Activated naive CD4-positive, alpha-beta T cell treated with anti-CD3 and anti-CD28 coated beads, Interleukin-2, amount 50 U/mL, for 16 hours (primary cell): ENCODE results near the gene CADPS.

ENCODE experiments used
- DNase-seq: peaks from one replicate; pipeline ENCODE4 v3.0.0-alpha.2; 2020

The CADPS gene

DNA sequence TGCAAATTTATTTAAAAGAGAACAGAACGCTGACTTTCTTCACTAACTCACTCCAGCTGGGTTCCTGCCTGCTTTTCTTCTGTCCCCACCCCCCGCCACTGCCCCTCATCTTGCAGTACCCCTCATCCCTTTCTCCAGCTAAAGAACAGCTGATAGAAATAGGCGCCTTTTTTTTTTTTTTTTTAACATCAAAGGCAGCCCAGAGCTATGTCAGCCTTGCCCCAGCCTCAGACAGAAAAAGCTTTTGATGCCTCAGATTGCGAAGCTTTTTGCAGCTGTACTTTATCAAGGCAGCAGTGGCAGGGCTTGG lies 1.8 kb downstream of the CADPS start:
- no peak for DNase-seq

DNA sequence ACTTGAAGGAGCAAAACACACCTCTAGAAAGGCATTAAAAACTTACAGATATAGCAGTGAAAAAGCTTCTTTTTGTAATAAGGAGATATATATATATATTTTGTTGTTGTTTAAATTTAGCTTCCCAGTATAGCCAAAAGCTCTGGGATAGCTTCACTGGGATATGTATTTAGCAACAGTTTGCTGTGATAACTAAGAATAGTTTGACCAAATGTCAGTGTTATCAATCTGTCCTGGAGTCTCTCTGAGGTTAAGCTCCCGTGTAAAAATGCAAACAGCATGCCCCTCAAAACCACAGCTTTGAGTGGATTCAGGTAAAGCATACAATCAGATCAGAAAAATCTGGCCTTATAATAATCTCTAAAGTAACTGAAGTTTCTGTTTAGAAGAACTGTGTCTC lies 2.9 kb downstream of the CADPS start:
- no peak for DNase-seq

DNA sequence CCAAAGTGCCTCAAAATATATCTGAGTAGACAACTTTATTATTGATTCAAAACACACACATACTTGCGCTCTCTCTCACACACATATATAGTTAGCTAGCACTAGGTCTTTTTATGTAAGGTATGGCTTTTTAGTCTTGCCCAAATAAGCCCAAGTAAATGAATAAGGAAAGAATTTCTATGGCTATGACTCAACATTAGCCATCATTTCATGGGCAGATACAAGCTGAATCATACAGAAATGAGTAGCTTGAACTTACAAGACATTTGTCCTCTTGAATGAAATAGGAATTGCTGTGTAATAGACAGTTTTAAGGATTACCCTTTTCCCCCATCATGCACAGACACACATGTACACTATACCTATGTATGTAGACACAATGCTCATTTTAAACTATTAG lies 4.9 kb downstream of the CADPS start:
- DNase-seq, result no peak

DNA sequence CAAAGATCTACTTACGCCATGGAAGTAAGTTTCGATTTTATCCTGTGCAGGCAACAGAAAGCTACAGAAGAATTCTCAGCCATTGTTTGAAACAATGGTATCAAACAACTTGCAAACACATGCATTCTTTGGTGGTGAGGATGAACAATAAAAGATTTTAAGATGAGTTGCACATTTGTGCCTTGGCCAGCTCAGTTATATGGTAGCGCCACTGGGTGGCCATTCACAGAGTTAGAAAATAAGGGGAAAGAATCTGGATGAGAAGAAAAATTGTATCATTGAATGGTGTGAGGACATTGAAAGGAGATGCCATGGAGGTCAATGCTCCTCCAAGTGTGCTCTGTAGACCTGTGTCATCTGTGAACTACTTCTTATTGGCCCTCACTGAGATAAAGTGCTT lies 11.6 kb downstream of the CADPS start:
- DNase-seq, result no peak

DNA sequence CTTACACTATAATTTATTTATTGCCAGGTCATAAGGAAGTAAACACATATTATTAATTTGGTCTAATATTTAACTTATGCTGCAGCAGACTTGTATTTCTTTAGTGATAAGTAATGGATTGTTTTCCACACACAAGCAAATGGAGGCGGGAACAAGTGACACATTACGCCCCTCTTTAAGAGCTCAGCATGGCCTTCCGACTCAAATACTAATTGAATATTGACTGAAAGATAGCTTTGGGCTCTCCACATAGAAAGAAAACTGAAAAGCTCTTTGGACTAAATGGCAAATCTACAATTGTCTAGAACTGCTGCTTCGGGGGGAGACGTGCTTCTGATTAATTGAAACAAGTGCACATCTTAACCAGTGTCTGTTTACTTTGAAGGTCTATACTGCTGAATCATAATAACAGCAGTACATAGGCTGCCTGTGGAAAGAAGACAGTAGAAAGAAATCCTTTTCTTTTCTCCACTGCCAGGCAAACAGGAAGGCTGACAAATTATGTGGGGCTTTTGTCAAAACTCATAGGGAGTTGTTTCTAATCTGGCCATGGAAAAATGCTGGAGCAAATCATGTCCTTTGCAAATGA lies 15.9 kb downstream of the CADPS start:
- DNase-seq, result no peak

DNA sequence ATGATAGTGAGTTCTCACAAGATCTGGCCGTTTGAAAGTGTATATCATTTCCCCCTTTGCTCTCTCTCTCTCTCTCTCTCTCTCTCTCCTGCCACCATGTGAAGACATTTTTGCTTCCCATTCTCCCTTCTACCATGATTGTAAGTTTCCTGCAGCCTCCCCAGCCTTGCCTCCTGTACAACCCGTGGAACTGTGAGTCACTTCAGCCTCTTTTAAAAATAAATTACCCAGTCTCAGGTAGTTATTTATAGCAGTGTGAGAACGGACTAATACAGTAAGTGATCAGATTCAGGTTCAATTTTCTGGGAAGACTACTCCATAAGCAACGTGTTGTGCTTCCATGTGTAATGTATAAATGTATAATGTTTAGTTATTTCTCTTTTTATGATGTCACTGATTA lies 29.2 kb downstream of the CADPS start:
- no peak for DNase-seq

DNA sequence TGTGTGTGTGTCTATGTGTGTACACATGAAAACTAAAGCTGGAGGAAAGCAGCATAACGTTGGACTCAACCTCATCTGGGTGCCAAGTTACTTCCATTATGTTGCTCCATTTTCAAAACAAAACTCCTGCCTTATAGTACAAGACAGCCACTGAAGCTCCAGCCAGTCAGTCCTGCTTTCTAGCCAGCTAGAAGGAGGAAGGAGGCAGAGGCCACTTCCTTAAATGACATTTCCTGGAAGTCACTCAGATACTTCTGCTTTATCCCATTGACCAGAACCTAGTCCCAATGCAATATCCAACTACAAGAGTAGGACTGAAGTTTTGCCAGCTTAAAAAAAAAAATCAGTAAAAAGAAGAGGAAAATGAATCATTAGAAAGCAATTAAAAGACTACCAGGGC lies 31.7 kb downstream of the CADPS start:
- no peak for DNase-seq

DNA sequence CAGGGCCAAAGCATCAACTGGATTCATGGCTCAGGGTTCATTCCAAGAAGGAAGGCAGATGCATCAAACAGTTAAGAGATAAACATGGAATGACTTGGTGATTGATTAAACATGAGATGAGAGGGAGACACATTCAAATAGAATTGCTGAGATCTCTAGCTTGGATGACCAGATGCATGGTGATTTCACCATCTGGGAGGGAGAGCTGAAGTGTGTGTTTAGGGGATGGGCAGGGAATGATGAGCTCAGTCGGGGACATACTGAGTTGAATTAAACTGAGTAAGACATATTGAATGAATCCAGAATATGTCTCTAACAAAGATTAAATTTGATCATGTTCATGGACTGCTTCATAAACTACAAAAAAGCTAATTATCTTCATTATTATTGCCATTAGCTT lies 35.5 kb downstream of the CADPS start:
- no peak for DNase-seq

DNA sequence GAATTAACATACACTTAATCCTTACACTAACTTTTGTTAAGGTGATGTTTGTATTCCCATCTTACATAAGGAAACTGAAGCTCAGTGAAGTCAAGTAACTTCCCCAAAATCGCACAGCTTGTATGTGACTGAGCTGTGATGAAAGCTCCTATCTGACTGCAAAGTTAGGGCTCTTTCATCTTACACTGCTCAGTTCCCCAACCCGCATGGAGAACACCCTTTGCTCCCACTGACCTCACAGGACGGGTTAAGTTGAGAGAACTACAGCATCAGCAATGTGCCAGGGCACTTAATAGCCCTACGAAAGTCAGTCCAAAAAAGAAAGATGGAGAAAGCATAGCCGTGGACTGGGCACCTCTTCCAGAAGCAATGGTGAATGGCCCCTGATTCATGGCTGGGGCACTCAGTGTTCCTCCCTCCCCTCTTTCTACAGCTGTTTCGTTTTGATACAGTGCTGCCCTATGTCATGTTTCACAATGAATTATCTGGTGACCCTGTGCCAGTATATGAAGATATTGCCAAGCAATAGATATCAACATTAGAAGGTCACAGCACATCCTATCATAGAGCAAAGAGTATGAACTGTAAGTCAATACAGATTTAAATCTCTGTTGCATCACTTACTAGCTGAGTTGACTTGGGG lies 38.0 kb downstream of the CADPS start:
- no peak for DNase-seq

DNA sequence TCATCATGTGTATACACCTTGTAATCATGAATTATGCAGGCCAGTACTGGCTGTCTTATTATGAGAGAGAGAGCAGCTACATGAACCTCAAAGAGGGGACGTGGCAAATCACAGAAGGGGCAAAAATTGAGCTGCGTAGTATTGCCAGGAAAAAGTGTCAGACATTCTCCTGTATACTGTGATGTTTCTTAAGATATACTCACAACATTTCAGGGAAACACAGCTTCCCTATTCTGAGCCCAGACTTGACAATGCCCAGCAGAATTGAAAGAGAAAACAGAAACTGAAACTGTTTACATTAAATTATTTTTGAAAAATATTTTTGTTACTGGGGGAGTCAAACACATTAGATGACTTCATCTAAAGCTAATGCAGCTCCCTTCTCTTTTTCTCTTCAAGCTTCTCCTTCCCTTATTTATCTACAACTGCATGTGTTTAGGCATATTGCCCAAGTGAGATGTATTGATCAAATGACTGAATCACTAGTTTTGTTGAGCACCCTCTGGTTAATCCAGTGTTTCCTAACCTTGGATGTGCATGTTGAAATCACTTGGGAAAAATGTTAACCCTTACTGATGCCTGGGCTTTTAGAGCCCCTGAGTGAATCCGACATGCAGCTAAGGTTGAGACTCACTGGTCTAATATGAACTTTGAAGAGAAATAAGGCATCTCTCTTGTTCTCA lies 39.5 kb downstream of the CADPS start:
- no peak for DNase-seq

DNA sequence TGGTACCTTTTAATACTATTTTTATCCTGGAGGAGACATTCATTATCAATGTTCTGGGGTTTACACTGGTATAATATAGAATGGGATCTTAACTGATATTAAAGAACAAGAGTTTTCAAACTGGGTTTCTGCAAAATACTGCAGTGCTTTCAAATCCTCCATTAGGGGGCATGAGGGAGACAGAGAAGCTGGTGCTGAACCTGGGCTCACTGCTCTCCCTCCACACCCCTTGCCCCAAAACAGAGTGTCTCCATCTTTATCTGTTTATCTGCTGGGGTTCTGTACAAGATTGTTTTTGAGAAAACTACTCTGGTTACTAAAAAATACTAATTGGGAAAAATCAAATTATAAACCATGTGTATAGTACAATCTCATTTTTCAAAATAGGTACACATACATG lies 41.7 kb downstream of the CADPS start:
- no peak for DNase-seq

DNA sequence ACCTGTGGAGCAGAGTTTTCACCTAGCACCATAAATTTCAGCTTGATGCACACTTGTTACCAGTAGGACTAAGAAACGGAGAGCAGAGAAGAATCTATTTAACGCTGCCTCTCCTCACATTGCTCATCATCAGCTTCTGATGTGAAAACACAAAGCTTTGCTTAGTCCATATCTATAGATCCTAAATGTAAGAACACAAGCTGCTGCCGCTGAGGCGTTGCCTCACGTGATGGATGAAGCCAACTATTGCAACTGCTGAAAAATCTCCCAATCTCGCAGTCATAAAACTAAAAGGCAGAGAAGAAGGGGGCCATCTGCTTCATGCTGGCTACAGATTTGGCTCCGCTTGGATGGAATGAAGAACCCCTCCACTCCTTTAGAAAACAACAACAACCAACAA lies 42.7 kb downstream of the CADPS start:
- no peak for DNase-seq

DNA sequence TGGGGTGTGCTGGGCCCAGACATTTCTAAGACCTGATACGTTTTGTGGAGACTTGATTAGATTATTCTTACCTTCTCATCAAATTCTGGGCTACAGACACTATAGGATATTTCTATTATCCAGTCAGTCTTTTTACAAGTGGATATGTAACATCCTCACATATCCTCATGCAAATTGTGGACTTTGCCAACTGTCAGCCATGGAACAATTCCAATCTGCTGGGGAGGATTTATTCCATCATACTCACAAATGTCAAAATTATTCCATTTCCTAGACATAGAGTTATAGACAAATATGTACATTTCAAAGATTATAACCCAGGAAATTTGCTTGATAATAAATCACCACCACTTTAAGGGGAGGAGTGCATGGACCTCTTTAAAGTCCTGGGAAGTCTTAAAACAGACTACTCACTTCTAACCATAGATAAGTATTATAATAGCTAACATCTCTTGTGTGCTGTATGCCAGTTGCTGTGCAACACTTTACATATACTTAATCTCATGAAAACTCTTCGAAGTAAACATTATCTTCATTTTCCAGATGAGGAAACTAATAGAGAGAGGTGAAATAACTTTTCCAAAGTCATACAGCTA lies 44.4 kb downstream of the CADPS start:
- DNase-seq, result no peak

DNA sequence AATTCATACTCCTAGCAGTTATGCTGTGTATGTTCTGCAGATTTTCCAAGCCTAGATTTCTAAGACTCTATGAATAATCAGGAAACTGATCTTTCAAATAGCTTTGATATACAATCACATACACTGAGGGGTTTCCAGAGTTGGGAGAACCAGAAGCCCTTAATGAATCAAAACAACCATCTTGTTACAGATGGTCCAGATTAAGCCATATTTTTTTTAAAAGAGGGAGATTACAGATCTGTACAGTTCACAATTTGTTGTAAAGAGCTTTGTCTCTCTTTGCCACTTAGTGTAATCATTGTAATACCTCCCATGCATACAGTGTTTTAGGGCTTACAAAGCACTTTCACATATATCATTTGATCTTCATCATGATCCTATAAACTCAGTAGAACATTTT lies 47.7 kb downstream of the CADPS start:
- DNase-seq, result no peak

DNA sequence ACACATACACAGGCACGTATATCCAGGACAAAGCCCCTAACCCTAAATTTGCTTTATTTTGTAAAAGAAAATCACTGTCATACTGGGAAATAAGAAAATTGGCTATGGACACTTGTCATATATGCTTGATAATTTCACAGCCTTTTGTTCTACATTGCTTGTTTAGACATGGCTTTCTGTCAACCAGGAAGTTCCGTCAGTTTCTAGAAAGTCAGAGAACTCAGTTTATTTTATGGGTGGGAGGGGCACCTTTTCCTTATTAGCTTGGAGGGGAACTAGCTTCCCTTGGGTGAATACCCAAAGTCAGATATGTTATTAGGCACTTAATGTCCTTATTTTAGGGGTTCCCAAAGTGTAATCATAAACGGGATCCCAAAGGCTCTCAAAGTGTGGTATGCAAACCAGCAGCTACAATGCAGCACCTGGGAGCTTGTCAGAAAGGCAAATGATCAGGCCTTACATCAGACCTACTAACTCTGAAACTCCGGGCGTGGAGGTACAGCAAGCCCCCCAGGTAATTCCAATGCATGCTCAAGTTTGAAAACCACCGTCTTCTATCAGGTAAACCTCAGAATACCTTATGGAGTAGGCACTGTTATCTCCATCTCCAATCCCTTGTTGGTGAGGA lies 50.1 kb downstream of the CADPS start:
- DNase-seq, result no peak

DNA sequence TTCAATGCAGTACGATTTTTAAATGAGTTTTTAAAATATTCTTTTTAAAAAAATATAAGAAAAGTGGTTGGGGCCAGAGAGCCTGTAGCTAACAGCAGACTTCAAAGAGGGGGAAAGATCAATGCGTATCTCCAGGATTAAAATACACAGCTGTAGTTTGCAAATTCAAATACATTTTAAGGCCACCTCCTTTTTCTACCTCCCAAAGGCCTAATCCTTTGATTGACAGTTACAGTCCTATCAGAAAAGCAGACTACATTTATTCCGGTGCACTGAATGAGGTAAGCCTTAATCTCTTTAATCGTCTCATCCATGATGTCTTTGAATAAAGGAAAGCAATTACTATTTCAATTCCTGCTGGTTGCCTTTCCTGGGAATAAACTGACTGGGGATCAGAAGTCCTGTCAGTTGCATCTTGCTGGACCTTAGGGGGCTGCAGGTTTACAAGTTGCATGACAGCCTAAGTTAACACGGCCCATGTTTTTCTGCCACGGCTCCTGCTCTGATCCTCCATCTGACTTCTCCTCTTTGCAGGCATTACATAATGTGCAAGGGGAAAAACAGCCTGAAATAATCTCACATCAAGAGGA lies 51.7 kb downstream of the CADPS start:
- DNase-seq, result no peak

DNA sequence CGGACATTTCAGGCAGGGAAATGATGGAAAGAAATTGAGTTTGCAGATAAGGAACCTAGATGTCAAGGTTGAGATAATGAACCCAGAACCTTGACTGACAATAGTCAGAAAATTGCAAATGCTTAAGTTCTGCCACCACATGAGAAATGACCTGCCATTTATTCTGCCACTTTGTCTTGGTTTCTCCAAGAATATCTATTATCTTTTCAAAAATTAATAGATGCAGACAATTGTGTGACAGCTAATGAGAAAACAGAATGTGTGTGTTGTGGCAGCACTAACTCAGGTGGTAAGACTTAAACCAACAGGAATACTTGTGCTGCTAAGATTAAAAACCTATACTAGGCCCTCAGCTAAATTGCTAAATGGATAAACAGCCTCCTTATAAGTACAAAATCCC lies 52.3 kb downstream of the CADPS start:
- no peak for DNase-seq

DNA sequence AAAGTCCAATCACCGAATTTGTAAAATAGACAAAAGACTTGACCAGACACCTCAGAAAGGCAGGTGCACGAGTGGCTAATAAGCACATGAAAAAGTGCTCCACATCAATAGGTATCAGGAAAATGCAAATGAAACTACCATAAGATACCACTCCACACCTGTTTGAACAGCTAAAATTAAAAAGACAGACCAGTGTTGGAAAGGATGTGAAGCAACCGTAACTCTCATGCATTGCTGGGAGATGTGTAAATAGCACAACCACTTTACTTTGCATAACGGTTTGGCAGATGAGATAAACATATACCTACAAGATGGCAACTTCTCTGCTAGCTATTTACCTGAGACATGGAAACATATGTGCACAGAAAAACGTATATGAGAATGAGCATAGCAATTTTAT lies 56.9 kb downstream of the CADPS start:
- DNase-seq, result no peak

DNA sequence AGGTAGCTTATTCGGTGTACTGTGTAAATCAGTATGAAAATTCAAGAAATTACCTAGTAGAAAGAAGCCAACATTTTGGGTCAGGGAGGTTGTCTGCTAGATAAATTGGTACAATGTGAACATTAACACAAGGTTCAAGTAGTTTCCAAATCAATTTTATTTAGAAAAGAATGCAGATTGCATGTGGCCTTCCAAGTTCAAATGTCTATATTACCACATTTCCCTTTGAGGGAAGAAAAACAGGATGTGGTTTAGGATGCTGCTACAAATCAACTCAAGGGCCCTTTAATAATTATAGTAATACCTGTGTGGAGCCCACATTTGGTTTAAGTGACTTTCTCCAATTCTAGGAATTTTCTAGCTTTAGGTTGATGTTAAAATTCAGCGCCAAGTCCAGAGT lies 57.5 kb downstream of the CADPS start:
- no peak for DNase-seq

DNA sequence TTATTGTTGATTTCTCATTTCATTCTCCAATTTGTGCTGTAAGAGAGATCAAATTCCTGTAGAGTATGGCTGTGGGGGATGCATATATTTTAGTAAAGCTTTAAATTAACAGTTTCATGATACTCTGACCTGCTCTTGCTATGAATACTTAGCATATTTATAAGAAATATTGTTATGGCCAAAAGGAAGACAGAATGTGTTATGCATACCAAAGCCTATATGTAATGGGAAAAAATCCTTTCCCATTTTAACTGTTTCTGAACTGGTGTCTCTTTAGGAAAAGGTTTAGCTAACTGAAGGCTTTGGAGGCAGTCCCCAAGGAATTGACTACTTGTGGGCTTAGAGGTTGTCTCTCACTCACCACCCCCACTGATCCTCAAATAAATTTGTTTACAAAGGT lies 59.2 kb downstream of the CADPS start:
- no peak for DNase-seq

DNA sequence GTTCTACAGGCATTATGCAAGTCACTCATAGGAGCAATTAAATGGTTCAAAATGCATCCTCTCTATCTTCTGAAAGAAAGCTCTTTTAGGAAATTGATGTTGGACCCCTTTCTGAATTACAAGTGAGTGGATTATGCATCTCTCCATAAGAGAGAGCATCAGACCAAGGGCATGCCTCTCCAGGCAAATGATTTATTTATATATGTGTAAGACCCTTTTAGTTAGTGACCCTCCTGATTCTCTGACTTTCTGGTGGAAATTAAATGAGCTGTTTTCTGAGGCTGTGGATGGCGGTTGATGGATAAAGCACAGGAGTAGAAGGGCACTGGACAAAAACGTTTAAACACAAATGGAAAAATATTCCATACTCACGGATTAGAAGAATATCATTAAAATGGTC lies 62.6 kb downstream of the CADPS start:
- DNase-seq, result no peak

DNA sequence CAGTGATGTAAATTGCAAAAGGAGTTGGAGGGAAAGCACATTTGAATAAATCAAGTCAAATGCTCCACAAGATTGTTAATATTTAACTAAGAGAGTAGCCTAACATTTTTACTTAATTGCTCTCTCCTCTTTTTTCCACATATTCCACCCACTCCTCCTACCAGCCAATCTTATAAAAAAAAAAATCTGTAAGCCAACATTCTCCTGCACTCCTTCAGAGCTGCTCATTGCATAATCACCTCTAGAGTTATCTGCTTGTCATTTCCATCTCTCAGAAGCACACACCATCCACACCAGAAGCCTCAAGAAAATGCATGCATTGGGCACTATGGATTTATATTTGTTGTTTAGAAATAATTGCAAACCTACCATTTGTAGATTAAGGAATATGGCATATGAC lies 64.1 kb downstream of the CADPS start:
- DNase-seq, result no peak

DNA sequence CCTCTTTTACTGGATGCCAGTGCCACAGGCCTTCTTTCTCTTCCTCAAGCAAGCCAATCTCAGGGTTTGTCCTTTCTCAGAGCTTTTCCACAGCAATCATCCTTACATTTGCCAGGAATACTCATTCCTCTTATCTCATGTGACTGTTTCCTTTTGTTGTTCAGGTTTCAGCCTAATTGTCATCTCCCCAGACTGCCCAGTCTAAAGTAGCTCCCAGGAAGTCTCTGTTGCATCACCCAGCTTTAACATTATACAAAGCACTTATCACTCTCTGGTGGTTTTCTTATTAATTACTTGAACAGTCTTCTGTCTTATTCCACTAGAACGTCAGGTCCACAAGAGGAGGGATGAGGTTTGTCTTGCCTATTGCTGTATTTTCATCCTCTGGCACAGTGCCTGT lies 65.8 kb downstream of the CADPS start:
- DNase-seq, result no peak
